H1 (cell line): ENCODE measurements around the gene PLBD1. TPM values are rescaled to one million over a fixed set of nuclear protein-coding genes. Genes with fewer than 3 reads are reported as not detected.

ENCODE experiments used
- CTCF ChIA-PET: fragments of 300-600 bp; sonication (Branson Sonifier 250); formaldehyde crosslinking; loops from one replicate; lab custom pipeline; 2021; ENCODE audit not compliant: partially characterized antibody; lab: Charles Lee
- POLR2A ChIA-PET: fragments of 300-600 bp; sonication (Branson Sonifier 250); formaldehyde crosslinking; loops from one replicate; lab custom pipeline; 2021; ENCODE audit warnings: inconsistent platforms; ENCODE audit not compliant: partially characterized antibody; lab: Charles Lee
- DNase-seq, 2 experiments: peaks; one replicate each; pipeline versions ENCODE4 v3.0.0 to v3.0.0-alpha.2; 2010 to 2022; ENCODE audit warnings: low spot score in 2 of 2, low read depth in 1 of 2, mixed read lengths in 1 of 2
- FAIRE-seq: peaks from 2 replicates; lab custom pipeline; 2011; peaks lifted over from hg19 to GRCh38; lab: Jason Lieb, UNC
- H2AFZ ChIP-seq: 2 replicates; pipeline ENCODE4 v1.8.1; 2012; ENCODE audit warnings: low read length, inconsistent platforms
- H2AK5ac ChIP-seq: 2 replicates; pipeline ENCODE4 v1.6.1; 2013; ENCODE audit warnings: low read depth, low read length
- H2BK120ac ChIP-seq: replicated peaks from 2 replicates; pipeline ENCODE3; 2013; ENCODE audit warnings: low read depth, low read length, inconsistent platforms
- H2BK12ac ChIP-seq: 2 replicates; pipeline ENCODE4 v1.6.1; 2013; ENCODE audit warnings: low read depth, low read length
- H2BK15ac ChIP-seq: 2 replicates; pipeline ENCODE4 v1.6.1; 2013; ENCODE audit warnings: low read length
- H2BK20ac ChIP-seq: 2 replicates; pipeline ENCODE4 v1.6.1; 2013; ENCODE audit warnings: low read length
- H2BK5ac ChIP-seq: 2 replicates; pipeline ENCODE4 v1.6.1; 2013; ENCODE audit warnings: low read depth, low read length
- H3K14ac ChIP-seq: 2 replicates; pipeline ENCODE4 v1.6.1; 2013; ENCODE audit warnings: inconsistent platforms; ENCODE audit not compliant: insufficient read length
- H3K18ac ChIP-seq: 2 replicates; pipeline ENCODE4 v1.6.1; 2013; ENCODE audit warnings: low read length; ENCODE audit errors: extremely low read depth
- H3K23ac ChIP-seq: 2 replicates; pipeline ENCODE4 v1.6.1; 2013; ENCODE audit warnings: inconsistent platforms; ENCODE audit not compliant: insufficient read length
- H3K23me2 ChIP-seq: 2 replicates; pipeline ENCODE4 v1.6.1; 2013; ENCODE audit warnings: low read depth, low read length
- H3K27ac ChIP-seq: 2 replicates; pipeline ENCODE4 v1.6.1; 2011; ENCODE audit warnings: low read depth, low read length, inconsistent platforms
- H3K27me3 ChIP-seq, 4 experiments: replicated peaks in 1 of 4; 1 replicate in 1 of 4; 2 replicates in 3 of 4; pipeline versions ENCODE4 v1.6.1 to v1.8.1; 2011 to 2013; ENCODE audit warnings: low read length in 3 of 4, mild to moderate bottlenecking in 3 of 4, inconsistent platforms in 2 of 4, mixed read lengths in 2 of 4, moderate library complexity in 1 of 4; ENCODE audit not compliant: control insufficient read depth in 3 of 4, insufficient read depth in 3 of 4; ENCODE audit errors: extremely low read depth in 1 of 4
- H3K36me3 ChIP-seq, 4 experiments: 2 replicates each; pipeline versions ENCODE4 v1.6.1 to v1.8.1; 2011 to 2013; ENCODE audit warnings: mild to moderate bottlenecking in 4 of 4, low read length in 3 of 4, moderate library complexity in 2 of 4, control low read depth in 1 of 4, inconsistent platforms in 1 of 4; ENCODE audit not compliant: insufficient read depth in 4 of 4, control insufficient read depth in 2 of 4
- H3K4ac ChIP-seq: replicated peaks from 2 replicates; pipeline ENCODE3; 2013; ENCODE audit warnings: low read length, low read depth, mixed read lengths, inconsistent platforms; ENCODE audit not compliant: insufficient read length
- H3K4me1 ChIP-seq, 4 experiments: replicated peaks in 1 of 4; 1 replicate in 1 of 4; 2 replicates in 3 of 4; pipeline versions ENCODE4 v1.6.1 to v1.8.1; 2011 to 2013; ENCODE audit warnings: low read length in 3 of 4, inconsistent platforms in 2 of 4, mixed read lengths in 1 of 4; ENCODE audit not compliant: insufficient read depth in 4 of 4, control insufficient read depth in 3 of 4
- H3K4me2 ChIP-seq, 2 experiments: 2 replicates each; pipeline versions ENCODE4 v1.6.1 to v1.8.1; 2011 to 2013; ENCODE audit warnings: low read depth in 2 of 2, low read length in 2 of 2, control low read depth in 1 of 2, inconsistent platforms in 1 of 2, mild to moderate bottlenecking in 1 of 2; ENCODE audit not compliant: insufficient read depth in 1 of 2
- H3K4me3 ChIP-seq, 4 experiments: fragments of 200-600, 300-600 bp in 1 of 4; sonication (generic), shearing (Covaris generic), sonication (Bioruptor Twin) in 1 of 4; 2 replicates each; pipeline versions ENCODE4 v1.5.1 to v1.8.1; 2011 to 2016; ENCODE audit warnings: low read length in 4 of 4, low read depth in 3 of 4, control low read depth in 2 of 4, inconsistent platforms in 2 of 4, mild to moderate bottlenecking in 2 of 4, mixed read lengths in 1 of 4, moderate library complexity in 1 of 4; ENCODE audit not compliant: insufficient read depth in 2 of 4; ENCODE audit errors: extremely low read depth in 1 of 4
- H3K56ac ChIP-seq: replicated peaks from 2 replicates; pipeline ENCODE3; 2013; ENCODE audit warnings: low read depth, mild to moderate bottlenecking, mixed read lengths, low read length, inconsistent platforms; ENCODE audit not compliant: insufficient read length
- H3K79me1 ChIP-seq: 2 replicates; pipeline ENCODE4 v1.6.1; 2013; ENCODE audit warnings: low read depth, low read length, control low read depth
- H3K79me2 ChIP-seq, 2 experiments: 2 replicates each; pipeline versions ENCODE4 v1.6.1 to v1.8.1; 2012 to 2013; ENCODE audit warnings: low read length in 2 of 2, mild to moderate bottlenecking in 2 of 2, inconsistent platforms in 1 of 2; ENCODE audit not compliant: insufficient read depth in 2 of 2, control insufficient read depth in 1 of 2
- H3K9ac ChIP-seq, 4 experiments: replicated peaks in 1 of 4; 1 replicate in 1 of 4; 2 replicates in 3 of 4; pipeline versions ENCODE4 v1.6.1 to v1.8.1; 2011 to 2013; ENCODE audit warnings: low read depth in 3 of 4, low read length in 3 of 4, control low read depth in 2 of 4, mild to moderate bottlenecking in 2 of 4, moderate library complexity in 2 of 4, inconsistent platforms in 1 of 4; ENCODE audit errors: extremely low read depth in 1 of 4
- H3K9me3 ChIP-seq, 2 experiments: 2 replicates each; pipeline versions ENCODE4 v1.6.1 to v1.8.1; 2012 to 2013; ENCODE audit warnings: mild to moderate bottlenecking in 2 of 2, moderate library complexity in 2 of 2, control low read depth in 1 of 2, inconsistent platforms in 1 of 2, low read depth in 1 of 2, low read length in 1 of 2, mixed read lengths in 1 of 2; ENCODE audit not compliant: insufficient read depth in 2 of 2
- H4K20me1 ChIP-seq, 2 experiments: replicated peaks in 1 of 2; 2 replicates each; pipeline versions ENCODE3 to v1.8.1; 2011 to 2013; ENCODE audit warnings: inconsistent platforms in 2 of 2, low read length in 2 of 2, mild to moderate bottlenecking in 1 of 2; ENCODE audit not compliant: insufficient read depth in 2 of 2, control insufficient read depth in 1 of 2
- H4K5ac ChIP-seq: 2 replicates; pipeline ENCODE4 v1.6.1; 2013; ENCODE audit warnings: low read length, low read depth, mixed read lengths, inconsistent platforms; ENCODE audit not compliant: insufficient read length
- H4K8ac ChIP-seq: 2 replicates; pipeline ENCODE4 v1.8.0; 2013; ENCODE audit warnings: mild to moderate bottlenecking, moderate library complexity, low read length, inconsistent platforms; ENCODE audit not compliant: insufficient read depth; ENCODE audit errors: extremely low read depth
- H4K91ac ChIP-seq: replicated peaks from 2 replicates; pipeline ENCODE3; 2013; ENCODE audit warnings: low read length, mixed read lengths, inconsistent platforms; ENCODE audit not compliant: insufficient read length
- CHD1 ChIP-seq: IDR thresholded peaks from 2 replicates; pipeline ENCODE4 v1.6.1; 2012; ENCODE audit warnings: low read depth, low read length, improper control_type of control experiment
- E2F6 ChIP-seq: IDR thresholded peaks from 2 replicates; pipeline ENCODE4 v1.6.1; 2012; ENCODE audit warnings: inconsistent platforms
- HDAC6 ChIP-seq: IDR thresholded peaks from one replicate; pipeline ENCODE4 v1.7.1; 2012; ENCODE audit warnings: low read depth, mild to moderate bottlenecking, inconsistent platforms, low read length, moderate library complexity
- TAF7 ChIP-seq: optimal IDR thresholded peaks from 2 replicates; pipeline ENCODE3; 2011; ENCODE audit warnings: low read depth, mild to moderate bottlenecking, inconsistent platforms, low read length, moderate library complexity, borderline replicate concordance
- polyA plus RNA-seq, 7 experiments: library from polyadenylated mRNA; depleted of rRNA in 3 of 7; stranded (reverse) in 5 of 7; unstranded in 2 of 7; fragments of >200 nt in 5 of 7; fragments of 200-250 nt in 2 of 7; gene quantifications; 1 replicate in 5 of 7; 2 replicates in 1 of 7; 4 replicates in 1 of 7; pipeline versions ENCODE4 v1.2.1 to v1.2.3, GENCODE V29; 2011 to 2013; ENCODE audit warnings: missing spikeins in 2 of 7, mixed read lengths in 2 of 7
- total RNA-seq: library from RNA; stranded (reverse); fragmentation: NEBNext Ultra II Directional; extraction: Animal tissue kit (Norgen Biotek cat#: 25700); gene quantifications from 2 replicates; pipeline ENCODE4 v1.2.1, GENCODE V29; 2021

Gene PLBD1
- total and polyA plus RNA-seq, 2 of the 8 experiments (the other 6 are each of a cell fraction or from before 2014, with no cell fraction given): 6.3 to 12.3 TPM

GRCh38 chr12:14521822-14522221 is 45.9 kb downstream of the PLBD1 start:
- ChIA-PET CTCF (no interaction called here), POLR2A (no interaction called here)

More at GRCh38 chr12:14521822-14522221, 45.9 kb downstream of the PLBD1 start:
- no peak overlapping the region for H2AK5ac ChIP-seq
- FAIRE-seq (no peak), DNase-seq (no peak)
- no peak overlapping the region for H2BK20ac ChIP-seq
- no peak overlapping the region for H2AFZ ChIP-seq
- H3K27ac ChIP-seq: no peak overlapping the region
- H3K9ac ChIP-seq: no peak overlapping the region
- no peaks in the 10 kb centered on the region for H3K9me3 ChIP-seq
- no peaks in the 10 kb centered on the region for H3K27me3 ChIP-seq
- no peak overlapping the region for H2BK12ac ChIP-seq
- no peak overlapping the region for H3K18ac ChIP-seq
- no peaks in the 10 kb centered on the region for H3K23me2 ChIP-seq
- no peaks in the 10 kb centered on the region for H3K79me2 ChIP-seq
- H2BK5ac ChIP-seq: no peak overlapping the region
- no peak overlapping the region for H3K14ac ChIP-seq
- no peak overlapping the region for H3K4ac ChIP-seq
- H3K4me1 ChIP-seq: no peaks in the 10 kb centered on the region
- H3K4me3 ChIP-seq: no peak overlapping the region
- no peak overlapping the region for H3K56ac ChIP-seq
- H4K5ac ChIP-seq: no peak overlapping the region
- H4K91ac ChIP-seq: no peak overlapping the region
- no peaks in the 10 kb centered on the region for H3K36me3 ChIP-seq
- no peak overlapping the region for H3K4me2 ChIP-seq
- H2BK120ac ChIP-seq: no peak overlapping the region
- H4K20me1 ChIP-seq: no peaks in the 10 kb centered on the region
- H3K79me1 ChIP-seq: no peaks in the 10 kb centered on the region
- H4K8ac ChIP-seq: no peak overlapping the region
- TF ChIP-seq TAF7: no peak
- TF ChIP-seq E2F6: no peak
- TF ChIP-seq CHD1: no peak
- TF ChIP-seq HDAC6: no peak
- TF ChIP-seq, all 59 proteins: peak for 0
- H2BK15ac ChIP-seq: no peak overlapping the region
- H3K23ac ChIP-seq: no peak overlapping the region
